ENCODE data around the gene CCDC102B.
"Not testable (repeated sequence)": the region's sequence is repeated elsewhere in the genome, so short reads cannot be mapped to it uniquely, and the experiment has no call there.

Gene CCDC102B

GRCh38 chr18:68797871-68798270 lies at the start of gene CCDC102B:
CCDC102B (plus strand) TSS chr18:68798080; CDS start chr18:68836764, 38,684 bp downstream.
- DNase-seq (ENCODE audit: low read depth): peak; percentile 93

GRCh38 chr18:68757126-68757525 lies 40.8 kb upstream of the CCDC102B start:
- peak; percentile 66 for DNase-seq (ENCODE audit: low read depth)

- DNase-seq (ENCODE audit: low read depth): no peak
These were observed 38.6 kb upstream of the CCDC102B start for GRCh38 chr18:68759308-68759707.

GRCh38 chr18:68763083-68763482 lies 34.8 kb upstream of the CCDC102B start:
- DNase-seq (ENCODE audit: low read depth): peak; percentile 32

- peak; percentile 18 for DNase-seq (ENCODE audit: low read depth)
These were observed 33.9 kb upstream of the CCDC102B start for GRCh38 chr18:68764016-68764415.

- no peak for DNase-seq (ENCODE audit: low read depth)
These were observed 31.4 kb upstream of the CCDC102B start for GRCh38 chr18:68766433-68766832.

GRCh38 chr18:68769461-68769860 lies 28.4 kb upstream of the CCDC102B start:
- peak; percentile 88 for DNase-seq (ENCODE audit: low read depth)

- peak; percentile 28 for DNase-seq (ENCODE audit: low read depth)
These were observed 25.6 kb upstream of the CCDC102B start for GRCh38 chr18:68772268-68772667.

GRCh38 chr18:68778280-68778886 lies 19.5 kb upstream of the CCDC102B start:
- peak; percentile 4 for DNase-seq (ENCODE audit: low read depth)

GRCh38 chr18:68779169-68779568 lies 18.7 kb upstream of the CCDC102B start:
- DNase-seq (ENCODE audit: low read depth): peak; percentile 89

- DNase-seq (ENCODE audit: low read depth): no peak
These were observed 16.9 kb upstream of the CCDC102B start for GRCh38 chr18:68780802-68781635.

GRCh38 chr18:68783506-68783905 lies 14.4 kb upstream of the CCDC102B start:
- DNase-seq (ENCODE audit: low read depth): no peak

GRCh38 chr18:68784071-68784470 lies 13.8 kb upstream of the CCDC102B start:
- DNase-seq (ENCODE audit: low read depth): no peak

GRCh38 chr18:68790290-68790689 lies 7.6 kb upstream of the CCDC102B start:
- not testable (repeated sequence) for DNase-seq (ENCODE audit: low read depth)

GRCh38 chr18:68791801-68792200 lies 6.1 kb upstream of the CCDC102B start:
- DNase-seq (ENCODE audit: low read depth): peak; percentile 63

GRCh38 chr18:68793951-68794350 lies 3.9 kb upstream of the CCDC102B start:
- no peak for DNase-seq (ENCODE audit: low read depth)

- peak; percentile 96 for DNase-seq (ENCODE audit: low read depth)
These were observed 767 bp upstream of the CCDC102B start for GRCh38 chr18:68796936-68797690.

GRCh38 chr18:68800075-68800474 lies 2.2 kb downstream of the CCDC102B start:
- DNase-seq (ENCODE audit: low read depth): no peak

- peak; percentile 94 for DNase-seq (ENCODE audit: low read depth)
These were observed 5.5 kb downstream of the CCDC102B start for GRCh38 chr18:68803356-68803755.

- DNase-seq (ENCODE audit: low read depth): no peak
These were observed 19.7 kb downstream of the CCDC102B start for GRCh38 chr18:68817584-68817983.

- DNase-seq (ENCODE audit: low read depth): no peak
These were observed 20.7 kb downstream of the CCDC102B start for GRCh38 chr18:68818584-68818983.

- no peak for DNase-seq (ENCODE audit: low read depth)
These were observed 25.0 kb downstream of the CCDC102B start for GRCh38 chr18:68822926-68823325.

- peak; percentile 79 for DNase-seq (ENCODE audit: low read depth)
These were observed 28.2 kb downstream of the CCDC102B start for GRCh38 chr18:68826121-68826520.
